H9 (cell line): ENCODE measurements around the gene UXT. TPM values are rescaled to one million over a fixed set of nuclear protein-coding genes. Genes with fewer than 3 reads are reported as not detected.
A peak's percentile ranks its signal among the peaks of the same experiment; 100 is the strongest.

Experiments
- DNase-seq: peaks from one replicate; pipeline ENCODE4 v3.0.0-alpha.2; 2017
- H2AFZ ChIP-seq: one replicate; pipeline ENCODE4 v1.6.1; 2013; ENCODE audit warnings: mild to moderate bottlenecking, low read length, control low read depth, moderate library complexity
- H2AK5ac ChIP-seq: 2 replicates; pipeline ENCODE4 v1.6.1; 2013; ENCODE audit warnings: low read length, control low read depth, mixed read lengths; ENCODE audit not compliant: insufficient read length
- H2BK120ac ChIP-seq: one replicate; pipeline ENCODE4 v1.6.1; 2013; ENCODE audit warnings: low read depth, mild to moderate bottlenecking, low read length, control low read depth, inconsistent platforms; ENCODE audit not compliant: poor library complexity, severe bottlenecking
- H2BK12ac ChIP-seq: 2 replicates; pipeline ENCODE4 v1.6.1; 2013; ENCODE audit warnings: low read length, control low read depth, mixed read lengths, low read depth; ENCODE audit not compliant: insufficient read length
- H2BK15ac ChIP-seq: 2 replicates; pipeline ENCODE4 v1.6.1; 2013; ENCODE audit warnings: low read depth, low read length, control low read depth
- H2BK20ac ChIP-seq: one replicate; pipeline ENCODE4 v1.6.1; 2013; ENCODE audit warnings: low read depth, mild to moderate bottlenecking, low read length, control low read depth, inconsistent platforms; ENCODE audit not compliant: poor library complexity, severe bottlenecking
- H2BK5ac ChIP-seq: 2 replicates; pipeline ENCODE4 v1.6.1; 2013; ENCODE audit warnings: low read length, control low read depth, mixed read lengths; ENCODE audit not compliant: insufficient read length
- H3K14ac ChIP-seq: 2 replicates; pipeline ENCODE4 v1.6.1; 2013; ENCODE audit warnings: low read length, control low read depth; ENCODE audit not compliant: insufficient read depth
- H3K18ac ChIP-seq: 2 replicates; pipeline ENCODE4 v1.6.1; 2013; ENCODE audit warnings: low read depth, mild to moderate bottlenecking, mixed read lengths, low read length, control low read depth; ENCODE audit not compliant: insufficient read length
- H3K23ac ChIP-seq: 2 replicates; pipeline ENCODE4 v1.6.1; 2013; ENCODE audit warnings: low read length, control low read depth, mixed read lengths, low read depth; ENCODE audit not compliant: insufficient read length
- H3K23me2 ChIP-seq: 2 replicates; pipeline ENCODE4 v1.6.1; 2013; ENCODE audit warnings: low read depth, mild to moderate bottlenecking, mixed read lengths, low read length, control low read depth; ENCODE audit not compliant: insufficient read length, poor library complexity, severe bottlenecking
- H3K27ac ChIP-seq: 2 replicates; pipeline ENCODE4 v1.5.1; 2013; ENCODE audit warnings: low read length, control low read depth, mixed read lengths, low read depth; ENCODE audit not compliant: insufficient read length
- H3K27me3 ChIP-seq: 2 replicates; pipeline ENCODE4 v1.6.1; 2013; ENCODE audit warnings: low read length, control low read depth, inconsistent platforms; ENCODE audit not compliant: insufficient read depth
- H3K4ac ChIP-seq: 2 replicates; pipeline ENCODE4 v1.6.1; 2013; ENCODE audit warnings: low read depth, mild to moderate bottlenecking, control low read depth, inconsistent platforms, low read length, moderate library complexity
- H3K4me1 ChIP-seq: 2 replicates; pipeline ENCODE4 v1.6.1; 2013; ENCODE audit warnings: low read length, control low read depth, inconsistent platforms; ENCODE audit not compliant: insufficient read depth
- H3K4me2 ChIP-seq: 2 replicates; pipeline ENCODE4 v1.6.1; 2013; ENCODE audit warnings: low read length, control low read depth, mixed read lengths; ENCODE audit not compliant: insufficient read length, insufficient read depth
- H3K56ac ChIP-seq: 2 replicates; pipeline ENCODE4 v1.6.1; 2013; ENCODE audit warnings: low read depth, mild to moderate bottlenecking, mixed read lengths, low read length, control low read depth; ENCODE audit not compliant: insufficient read length
- H3K79me1 ChIP-seq: 2 replicates; pipeline ENCODE4 v1.6.1; 2013; ENCODE audit warnings: low read depth, mild to moderate bottlenecking, moderate library complexity, low read length, control low read depth, inconsistent platforms; ENCODE audit not compliant: insufficient read depth, poor library complexity, severe bottlenecking
- H3K79me2 ChIP-seq: 2 replicates; pipeline ENCODE4 v1.6.1; 2013; ENCODE audit warnings: low read length, control low read depth, inconsistent platforms; ENCODE audit not compliant: insufficient read depth
- H3K9ac ChIP-seq: 2 replicates; pipeline ENCODE4 v1.6.1; 2013; ENCODE audit warnings: low read length, control low read depth, mixed read lengths; ENCODE audit not compliant: insufficient read length; ENCODE audit errors: extremely low read depth
- H3K9me3 ChIP-seq: one replicate; pipeline ENCODE4 v1.6.1; 2013; ENCODE audit warnings: low read depth, low read length, inconsistent platforms; ENCODE audit not compliant: control insufficient read depth
- H3T11ph ChIP-seq: one replicate; pipeline ENCODE4 v1.6.1; 2013; ENCODE audit warnings: mild to moderate bottlenecking, low read length, control low read depth, inconsistent platforms
- H4K20me1 ChIP-seq: one replicate; pipeline ENCODE4 v1.6.1; 2013; ENCODE audit not compliant: control insufficient read depth, insufficient read length, insufficient read depth
- H4K5ac ChIP-seq: 2 replicates; pipeline ENCODE4 v1.6.1; 2013; ENCODE audit warnings: low read depth, mild to moderate bottlenecking, mixed read lengths, low read length, control low read depth; ENCODE audit not compliant: insufficient read length
- H4K8ac ChIP-seq: replicated peaks from 2 replicates; pipeline ENCODE4 v1.6.1; 2013; ENCODE audit warnings: low read length, control low read depth, mixed read lengths, low read depth; ENCODE audit not compliant: insufficient read length
- H4K91ac ChIP-seq: 2 replicates; pipeline ENCODE4 v1.6.1; 2013; ENCODE audit warnings: low read depth, mild to moderate bottlenecking, moderate library complexity, mixed read lengths, low read length, control low read depth; ENCODE audit not compliant: insufficient read length
- H3K27ac Mint-ChIP-seq, 3 experiments: 2 replicates in 2 of 3; 3 replicates in 1 of 3; pipeline ENCODE4 v1.8.0; 2020 to 2021; ENCODE audit warnings: mixed read lengths in 3 of 3, mild to moderate bottlenecking in 1 of 3, moderate library complexity in 1 of 3
- H3K27me3 Mint-ChIP-seq: 2 replicates; pipeline ENCODE4 v1.8.0; 2021; ENCODE audit warnings: low read depth, mild to moderate bottlenecking, moderate library complexity, mixed read lengths
- H3K36me3 Mint-ChIP-seq, 3 experiments: 2 replicates in 2 of 3; 3 replicates in 1 of 3; pipeline ENCODE4 v1.8.0; 2020 to 2021; ENCODE audit warnings: low read depth in 3 of 3, mixed read lengths in 3 of 3; ENCODE audit not compliant: insufficient read depth in 1 of 3
- H3K4me1 Mint-ChIP-seq, 2 experiments: 2 replicates each; pipeline ENCODE4 v1.8.0; 2020; ENCODE audit warnings: mixed read lengths in 2 of 2
- H3K4me3 Mint-ChIP-seq, 2 experiments: 2 replicates in 1 of 2; 3 replicates in 1 of 2; pipeline ENCODE4 v1.8.0; 2020 to 2021; ENCODE audit warnings: mild to moderate bottlenecking in 2 of 2, mixed read lengths in 2 of 2, moderate library complexity in 1 of 2
- H3K9me3 Mint-ChIP-seq, 2 experiments: 2 replicates in 1 of 2; 3 replicates in 1 of 2; pipeline ENCODE4 v1.8.0; 2020; ENCODE audit warnings: mild to moderate bottlenecking in 2 of 2, mixed read lengths in 2 of 2, moderate library complexity in 1 of 2
- CTCF ChIP-seq: fragments of 200-600 bp; sonication (generic); conservative IDR thresholded peaks from 3 replicates; pipeline ENCODE4 v1.8.0; 2021; ENCODE audit warnings: antibody characterized with exemption, mild to moderate bottlenecking
- WGBS: extraction: QIAGEN DNeasy Blood & Tissue Kit; methylation state at CpG from one replicate; pipeline ENCODE4 v1.1.7; 2013; ENCODE audit warnings: missing lambda C conversion rate, low lambda C conversion rate, mixed read lengths; ENCODE audit not compliant: insufficient read length; ENCODE audit errors: extremely low coverage; 5-methylcytosine and 5-hydroxymethylcytosine counted together
- total RNA-seq: library from RNA; stranded (reverse); gene quantifications from 2 replicates; pipeline ENCODE4 v1.2.1, GENCODE V29; 2021

Gene UXT
- total RNA-seq, 1 experiment from 2014 or later = 95.1 TPM

GRCh38 chrX:47644557-47645091 is 14.4 kb downstream of the UXT start:
- H3K27ac Mint-ChIP-seq = peak overlapping the region in 1 of 3 experiments; percentile 83; a peak in 2 of 7 replicates
- Histone ChIP-seq H2BK15ac (no peak overlapping the region), H4K91ac (no peak overlapping the region), H3K18ac (no peak overlapping the region), H3K23ac (no peak overlapping the region), H3K27me3 (no peaks in the 10 kb centered on the region), H3K9ac (no peak overlapping the region), H2AK5ac (no peak overlapping the region), H3K14ac (no peak overlapping the region), H2BK120ac (no peak overlapping the region), H3K4me1 (no peaks in the 10 kb centered on the region), H3K23me2 (no peaks in the 10 kb centered on the region), H4K5ac (no peak overlapping the region), H2BK5ac (no peak overlapping the region), H3K56ac (no peak overlapping the region), H2BK12ac (no peak overlapping the region), H3T11ph (no peak overlapping the region), H4K20me1 (no peaks in the 10 kb centered on the region), H2BK20ac (no peak overlapping the region), H3K79me2 (no peaks in the 10 kb centered on the region), H2AFZ (no peak overlapping the region), H3K4ac (no peak overlapping the region), H3K79me1 (peaks cover 2% of the 10 kb centered on the region), H3K9me3 (peaks cover 56% of the 10 kb centered on the region), H3K4me2 (no peak overlapping the region), H3K27ac (no peak overlapping the region), H4K8ac (no peak overlapping the region)
- WGBS = no CpG with 5 or more reads among the region's 12 CpGs
- peaks cover 81 to 87% of the 10 kb centered on the region in 2 experiments for H3K9me3 Mint-ChIP-seq
- peak; percentile 61 for TF ChIP-seq CTCF
- peaks cover 14 to 16% of the 10 kb centered on the region in 2 experiments for H3K4me1 Mint-ChIP-seq
- peaks cover 39 to 63% (median 58%) of the 10 kb centered on the region in 3 experiments for H3K36me3 Mint-ChIP-seq
- H3K4me3 Mint-ChIP-seq = no peak overlapping the region
- peak; percentile 54 for DNase-seq
- H3K27me3 Mint-ChIP-seq = no peaks in the 10 kb centered on the region; the same call in none of the 2 replicates
